Peyer's patch (tissue), 4 donors: ENCODE results near the gene MRPS7.

Experiments
- CTCF ChIP-seq, 6 experiments: fragments of 450-650 bp in 4 of 6; fragments of 200-600 bp in 2 of 6; sonication (generic) in 1 of 6; IDR thresholded peaks; one replicate each; pipeline ENCODE4 v1.5.1; 2017 to 2019; ENCODE audit warnings: antibody characterized with exemption in 6 of 6, mild to moderate bottlenecking in 3 of 6, moderate library complexity in 1 of 6
- POLR2A ChIP-seq, 2 donors: fragments of 450-650 bp; IDR thresholded peaks; one replicate each; pipeline ENCODE4 v1.5.1; 2017; ENCODE audit warnings: antibody characterized with exemption in 2 of 2, mild to moderate bottlenecking in 2 of 2, moderate library complexity in 2 of 2

DNA sequence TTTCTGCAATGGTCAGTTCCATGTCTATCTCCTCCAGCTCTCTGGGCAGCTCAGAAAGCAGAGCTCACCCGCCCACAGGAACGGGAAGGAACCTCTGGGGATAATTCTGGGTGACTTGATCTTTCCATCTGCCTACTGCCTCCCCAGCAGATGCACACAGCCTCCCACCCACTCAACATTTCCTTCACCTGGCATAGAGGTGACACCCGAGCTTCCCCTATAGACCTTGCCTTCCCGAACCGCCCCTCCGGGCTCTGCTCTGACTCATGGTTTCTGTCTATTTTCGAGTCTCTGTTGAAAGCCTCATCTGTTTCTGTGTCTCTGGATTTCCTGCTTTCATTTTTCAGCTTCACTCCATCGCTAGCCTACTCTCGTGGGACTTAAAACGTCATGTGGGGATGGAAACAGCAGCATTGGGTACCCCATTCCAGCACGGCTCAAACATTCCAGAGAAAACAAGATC is 11.6 kb upstream of the MRPS7 start:
- TF ChIP-seq CTCF (IDR thresholded peaks at IDR 0.05) (no peak), POLR2A (IDR thresholded peaks at IDR 0.05) (no peak)
